Measurements from ENCODE around the gene RHOBTB1.
"Not testable (repeated sequence)": the region's sequence is repeated elsewhere in the genome, so short reads cannot be mapped to it uniquely, and the experiment has no call there.

The RHOBTB1 gene, protein sequence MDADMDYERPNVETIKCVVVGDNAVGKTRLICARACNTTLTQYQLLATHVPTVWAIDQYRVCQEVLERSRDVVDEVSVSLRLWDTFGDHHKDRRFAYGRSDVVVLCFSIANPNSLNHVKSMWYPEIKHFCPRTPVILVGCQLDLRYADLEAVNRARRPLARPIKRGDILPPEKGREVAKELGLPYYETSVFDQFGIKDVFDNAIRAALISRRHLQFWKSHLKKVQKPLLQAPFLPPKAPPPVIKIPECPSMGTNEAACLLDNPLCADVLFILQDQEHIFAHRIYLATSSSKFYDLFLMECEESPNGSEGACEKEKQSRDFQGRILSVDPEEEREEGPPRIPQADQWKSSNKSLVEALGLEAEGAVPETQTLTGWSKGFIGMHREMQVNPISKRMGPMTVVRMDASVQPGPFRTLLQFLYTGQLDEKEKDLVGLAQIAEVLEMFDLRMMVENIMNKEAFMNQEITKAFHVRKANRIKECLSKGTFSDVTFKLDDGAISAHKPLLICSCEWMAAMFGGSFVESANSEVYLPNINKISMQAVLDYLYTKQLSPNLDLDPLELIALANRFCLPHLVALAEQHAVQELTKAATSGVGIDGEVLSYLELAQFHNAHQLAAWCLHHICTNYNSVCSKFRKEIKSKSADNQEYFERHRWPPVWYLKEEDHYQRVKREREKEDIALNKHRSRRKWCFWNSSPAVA

DNA sequence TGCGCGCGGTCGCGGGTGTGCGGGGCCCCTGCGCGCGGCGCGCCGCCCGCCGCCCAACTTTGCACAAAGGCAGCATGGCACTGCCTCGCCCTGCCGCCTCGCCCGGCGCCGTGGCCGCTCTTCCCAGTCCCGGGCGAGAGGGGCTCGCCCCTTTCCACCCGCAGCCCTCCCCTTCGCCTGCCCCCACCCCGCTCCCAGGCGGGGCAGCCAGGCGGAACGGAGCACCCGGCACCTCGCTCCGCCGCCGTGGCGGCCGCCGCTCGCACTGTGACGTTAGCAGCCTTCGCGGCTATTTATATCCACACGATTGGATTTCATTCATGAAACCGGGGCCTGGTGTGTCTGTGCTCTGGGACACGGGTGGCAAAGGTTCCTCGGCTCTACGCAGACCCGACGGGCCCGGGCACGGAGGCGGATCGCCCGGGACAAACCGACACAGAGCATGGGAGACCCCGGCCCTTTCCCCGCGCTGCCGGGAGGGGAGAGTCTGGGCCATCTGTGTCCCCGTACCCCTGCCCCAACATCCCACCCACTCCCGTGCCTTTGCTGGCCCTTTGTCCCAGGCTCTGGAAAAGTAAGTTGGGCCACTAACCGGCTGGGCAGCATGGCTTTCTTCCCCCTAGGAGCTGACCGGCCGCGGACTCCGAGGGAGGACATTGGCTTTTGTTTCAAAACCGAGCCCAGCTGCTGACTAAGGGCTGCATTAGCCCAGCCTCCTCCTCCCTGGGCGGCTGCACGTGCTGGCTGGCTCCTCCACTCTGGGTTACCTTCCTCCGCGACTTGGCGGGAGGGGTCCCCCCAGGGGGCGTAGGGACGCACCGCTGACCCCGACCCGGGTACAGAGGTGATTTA, at the start of gene RHOBTB1:
Gene RHOBTB1, minus strand, starts transcription at position 128 of the 852 bp plus-strand sequence. CDS start 32,643 bp downstream, outside the sequence.
- peak; percentile 29 for DNase-seq

GRCh38 chr10:60992636-60993035, 48.7 kb upstream of the RHOBTB1 start:
- no peak for DNase-seq

DNA sequence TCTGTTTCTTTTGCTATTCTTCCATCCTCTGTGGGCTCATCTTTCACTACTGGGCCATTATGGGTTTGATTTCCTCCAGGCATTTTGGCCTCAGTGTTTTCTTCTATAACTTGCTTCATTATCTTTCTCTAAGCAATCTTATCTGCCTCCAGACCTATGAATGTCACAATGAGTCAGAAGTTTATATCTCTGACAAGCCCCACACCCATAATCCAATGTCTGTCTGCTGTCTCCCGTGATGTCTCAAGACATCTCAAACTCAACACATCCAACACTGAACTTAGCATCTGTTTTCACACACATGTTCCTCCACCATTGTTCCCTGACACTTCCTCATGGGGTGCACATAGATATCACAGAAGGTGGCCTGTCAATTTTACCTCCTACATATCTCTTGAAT, 46.7 kb upstream of the RHOBTB1 start:
- DNase-seq: no peak

DNA sequence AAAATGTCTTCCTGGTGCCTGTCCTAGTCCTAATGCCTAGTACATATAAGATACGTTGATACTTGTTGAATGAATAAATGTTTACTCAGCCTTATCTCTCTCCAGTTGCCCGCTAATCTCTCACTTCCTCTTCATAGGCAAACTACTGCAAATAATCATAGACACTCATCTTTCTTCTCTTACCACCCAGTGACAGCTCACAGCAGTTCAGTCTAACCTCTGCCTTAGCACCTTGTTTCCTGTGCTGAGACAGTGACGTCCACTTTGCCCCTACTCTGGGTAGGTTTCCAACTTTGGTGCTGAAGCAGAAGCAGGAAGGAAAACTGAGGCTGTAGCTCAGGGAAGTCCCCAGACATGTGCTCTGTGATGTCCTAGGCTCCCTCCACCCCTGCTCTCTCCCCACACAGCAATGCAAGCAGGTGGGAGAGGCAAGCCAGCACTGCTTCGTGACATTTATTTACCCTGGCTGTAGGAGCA, 45.5 kb upstream of the RHOBTB1 start:
- DNase-seq: no peak

GRCh38 chr10:60986791-60987190, 42.8 kb upstream of the RHOBTB1 start:
- DNase-seq: no peak

- no peak for DNase-seq
Observed at GRCh38 chr10:60985951-60986350, 42.0 kb upstream of the RHOBTB1 start.

GRCh38 chr10:60980997-60981396, 37.0 kb upstream of the RHOBTB1 start:
- DNase-seq: no peak

- DNase-seq: no peak
Observed at GRCh38 chr10:60979667-60980104, 35.7 kb upstream of the RHOBTB1 start.

- DNase-seq: no peak
Observed at GRCh38 chr10:60978287-60979115, 34.5 kb upstream of the RHOBTB1 start.

DNA sequence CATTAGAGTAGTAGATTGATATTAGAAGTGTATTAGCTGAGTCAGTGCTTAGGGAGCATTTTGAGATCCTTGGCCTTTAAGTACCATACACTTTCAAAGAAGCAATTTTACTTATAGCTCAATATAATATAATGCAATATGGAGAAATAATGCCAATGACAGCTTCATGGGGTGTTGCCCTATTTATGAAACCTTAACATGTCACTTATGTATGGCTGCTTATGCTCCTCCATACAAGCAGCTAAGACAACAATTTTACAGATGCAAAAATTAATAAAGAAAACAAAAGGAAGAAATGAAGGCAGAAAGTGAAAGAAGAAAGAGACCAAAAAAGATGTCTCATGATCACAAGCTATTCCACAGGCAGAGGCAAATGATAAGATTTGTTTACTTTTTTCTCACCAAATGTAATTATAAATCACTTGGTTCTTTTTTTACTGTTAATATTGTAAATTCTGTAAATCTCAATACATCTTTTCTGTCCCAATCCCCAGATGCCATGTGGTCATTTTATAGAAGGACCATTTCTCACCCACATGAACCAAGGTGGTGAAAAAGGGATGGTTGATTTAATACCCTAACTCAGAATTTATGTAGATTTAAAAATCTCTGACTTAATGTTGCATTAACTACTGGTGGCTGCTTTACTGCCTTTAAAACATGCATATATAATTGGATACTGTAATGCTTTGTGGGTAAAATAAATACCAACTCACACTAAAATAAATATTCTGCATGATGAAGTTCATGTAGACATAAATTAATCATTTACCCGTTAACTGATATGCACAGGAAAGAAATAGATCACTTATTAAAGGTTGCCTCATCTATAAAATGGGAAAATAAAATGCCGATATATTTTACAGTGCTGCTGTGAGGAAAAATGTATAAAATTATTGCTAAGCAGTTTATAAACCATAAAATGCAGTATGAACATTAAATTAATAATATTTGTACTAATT, 33.5 kb upstream of the RHOBTB1 start:
- no peak for DNase-seq

DNA sequence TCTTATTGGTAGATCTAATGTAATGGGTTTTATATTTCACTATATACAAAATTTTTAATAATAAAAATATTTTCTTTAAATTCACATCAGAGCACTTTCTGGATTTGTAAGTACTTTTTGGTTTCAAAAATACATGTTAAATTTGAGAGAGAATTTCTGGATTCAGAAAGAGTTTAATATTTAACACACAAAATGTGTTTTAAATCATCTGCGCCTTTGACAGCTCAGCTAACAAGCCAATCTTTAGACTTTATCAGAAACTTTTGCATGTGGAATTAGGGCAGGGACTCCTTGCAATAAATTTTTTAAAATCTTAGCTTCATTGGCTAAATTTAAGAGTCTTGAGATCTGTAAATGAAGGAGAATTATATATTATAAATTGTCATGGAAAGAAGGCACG, 32.7 kb upstream of the RHOBTB1 start:
- DNase-seq: no peak

DNA sequence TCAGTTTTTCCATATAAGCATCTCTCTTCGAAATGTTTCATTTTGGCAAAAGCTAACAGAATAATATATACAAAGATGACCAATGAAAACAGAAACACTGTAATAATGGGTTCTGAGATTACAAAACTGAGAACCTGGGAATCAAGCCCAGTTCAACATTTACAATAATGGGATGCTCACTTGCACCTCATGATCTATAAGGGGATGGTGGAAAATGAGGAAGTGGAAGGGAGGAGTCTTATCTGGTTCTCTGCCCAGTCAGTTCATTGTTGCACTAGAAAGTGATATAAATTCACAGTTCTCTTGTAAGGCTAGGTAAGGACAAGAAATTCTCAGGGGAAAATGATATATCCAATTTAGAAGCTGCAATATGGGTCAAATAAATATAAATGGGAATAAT, 31.7 kb upstream of the RHOBTB1 start:
- DNase-seq: no peak

- peak; percentile 22 for DNase-seq
Observed at GRCh38 chr10:60974463-60975149, 30.6 kb upstream of the RHOBTB1 start.

GRCh38 chr10:60973086-60973485, 29.1 kb upstream of the RHOBTB1 start:
- DNase-seq: no peak

- DNase-seq: not testable (repeated sequence)
Observed at GRCh38 chr10:60972181-60972580, 28.2 kb upstream of the RHOBTB1 start.

GRCh38 chr10:60970526-60970925, 26.5 kb upstream of the RHOBTB1 start:
- DNase-seq: no peak

DNA sequence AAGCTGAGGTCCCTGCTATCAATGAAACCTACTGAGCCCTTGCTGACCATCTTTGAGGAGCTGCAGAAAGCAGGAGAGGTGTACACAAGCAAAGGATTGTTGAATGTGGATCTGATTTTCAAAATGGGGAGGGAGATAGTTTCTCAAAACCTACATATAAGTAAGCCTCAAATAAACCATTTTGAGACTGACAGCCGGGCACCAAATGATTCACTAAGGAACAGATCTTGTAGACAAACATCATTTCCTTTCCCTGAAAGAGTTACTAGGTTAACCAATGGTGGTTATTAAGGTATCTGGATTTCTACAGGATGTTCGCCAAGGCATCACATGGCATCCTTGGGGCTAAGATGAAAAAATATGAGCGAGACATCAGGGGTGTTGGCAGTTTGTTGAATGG, 24.5 kb upstream of the RHOBTB1 start:
- no peak for DNase-seq

GRCh38 chr10:60967854-60968484, 24.0 kb upstream of the RHOBTB1 start:
- no peak for DNase-seq

- DNase-seq: no peak
Observed at GRCh38 chr10:60967260-60967659, 23.3 kb upstream of the RHOBTB1 start.

DNA sequence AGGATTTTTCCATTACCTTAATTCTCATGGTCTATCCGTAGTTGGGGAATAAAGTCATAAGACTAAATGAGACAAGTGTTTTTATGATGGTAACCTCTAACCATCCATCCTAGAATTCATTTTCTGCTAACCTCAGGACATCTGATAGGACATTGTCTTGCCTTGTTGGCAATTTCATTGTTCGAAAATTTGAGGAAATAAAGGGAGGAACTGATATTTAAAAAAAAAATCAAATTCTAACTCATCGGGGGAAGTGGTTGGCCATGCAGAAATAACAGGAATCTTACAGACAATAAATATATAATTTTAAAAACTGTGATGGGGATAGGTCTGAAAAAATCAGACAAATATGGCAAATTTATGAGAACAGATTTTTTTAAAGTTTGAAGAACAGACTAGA, 21.7 kb upstream of the RHOBTB1 start:
- no peak for DNase-seq

All from activated CD4-positive, alpha-beta T cell treated with anti-CD3 and anti-CD28 coated beads, Interleukin-10, Interleukin-2, amounts not matched to agents 100 ng/mL and 50 ng/mL, durations not matched to agents 16 hours and 8 hours (primary cell).